ENCODE results near the gene REELD1.

DNA sequence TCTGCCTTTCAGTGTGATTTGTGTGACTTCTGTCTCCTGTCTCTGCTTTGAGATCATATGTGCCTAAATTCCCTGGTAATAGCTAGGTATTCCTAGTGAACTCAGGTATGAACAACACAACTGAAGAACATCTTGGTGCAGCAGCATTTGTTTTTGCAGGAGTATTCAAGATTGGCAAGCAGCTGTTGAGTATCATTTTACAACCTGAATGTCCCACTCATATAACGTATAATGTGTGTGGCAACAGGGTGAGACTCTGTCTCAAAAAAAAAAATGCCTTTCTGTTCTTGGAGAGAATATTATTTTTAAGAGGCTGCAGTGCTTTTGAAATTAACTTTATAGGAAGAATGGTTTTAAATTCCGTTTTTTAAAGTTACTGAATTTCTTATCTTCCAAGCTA, 31.1 kb upstream of the REELD1 start:
- TF ChIP-seq, protein P1, sequence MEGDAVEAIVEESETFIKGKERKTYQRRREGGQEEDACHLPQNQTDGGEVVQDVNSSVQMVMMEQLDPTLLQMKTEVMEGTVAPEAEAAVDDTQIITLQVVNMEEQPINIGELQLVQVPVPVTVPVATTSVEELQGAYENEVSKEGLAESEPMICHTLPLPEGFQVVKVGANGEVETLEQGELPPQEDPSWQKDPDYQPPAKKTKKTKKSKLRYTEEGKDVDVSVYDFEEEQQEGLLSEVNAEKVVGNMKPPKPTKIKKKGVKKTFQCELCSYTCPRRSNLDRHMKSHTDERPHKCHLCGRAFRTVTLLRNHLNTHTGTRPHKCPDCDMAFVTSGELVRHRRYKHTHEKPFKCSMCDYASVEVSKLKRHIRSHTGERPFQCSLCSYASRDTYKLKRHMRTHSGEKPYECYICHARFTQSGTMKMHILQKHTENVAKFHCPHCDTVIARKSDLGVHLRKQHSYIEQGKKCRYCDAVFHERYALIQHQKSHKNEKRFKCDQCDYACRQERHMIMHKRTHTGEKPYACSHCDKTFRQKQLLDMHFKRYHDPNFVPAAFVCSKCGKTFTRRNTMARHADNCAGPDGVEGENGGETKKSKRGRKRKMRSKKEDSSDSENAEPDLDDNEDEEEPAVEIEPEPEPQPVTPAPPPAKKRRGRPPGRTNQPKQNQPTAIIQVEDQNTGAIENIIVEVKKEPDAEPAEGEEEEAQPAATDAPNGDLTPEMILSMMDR (conservative IDR thresholded peaks at IDR 0.05): no peak
- no peak for TF ChIP-seq EZH2 (IDR thresholded peaks at IDR 0.05; ENCODE audit: low read depth)
